ENCODE results near the gene VAT1L. TPM values are rescaled to one million over a fixed set of nuclear protein-coding genes. Genes with fewer than 3 reads are reported as not detected.

The VAT1L gene
- total RNA-seq, 2 experiments from 2014 or later, result not detected

DNA sequence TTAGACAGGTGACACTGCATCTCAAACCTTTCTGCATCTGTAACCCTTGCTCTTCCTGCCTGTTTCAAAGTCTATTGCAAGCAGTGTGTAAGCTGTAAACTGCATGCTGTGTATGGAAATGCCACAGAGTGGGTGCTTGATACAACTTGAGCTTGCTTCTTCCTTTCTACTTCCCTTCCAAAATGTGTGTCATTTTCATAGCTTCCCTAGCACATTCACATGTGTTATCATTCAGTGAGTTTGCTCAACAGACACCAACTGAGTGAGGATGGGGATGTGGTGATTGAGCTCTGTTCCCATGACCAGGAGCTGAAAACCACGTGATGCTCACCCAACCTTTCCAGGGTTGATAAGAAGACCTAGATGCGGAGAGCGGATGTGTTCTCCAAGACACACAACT is 111.1 kb downstream of the VAT1L start:
- H3K4me1 Mint-ChIP-seq (ENCODE audit: low read depth), result no peaks in the 10 kb centered on the region
- no peak for ATAC-seq

DNA sequence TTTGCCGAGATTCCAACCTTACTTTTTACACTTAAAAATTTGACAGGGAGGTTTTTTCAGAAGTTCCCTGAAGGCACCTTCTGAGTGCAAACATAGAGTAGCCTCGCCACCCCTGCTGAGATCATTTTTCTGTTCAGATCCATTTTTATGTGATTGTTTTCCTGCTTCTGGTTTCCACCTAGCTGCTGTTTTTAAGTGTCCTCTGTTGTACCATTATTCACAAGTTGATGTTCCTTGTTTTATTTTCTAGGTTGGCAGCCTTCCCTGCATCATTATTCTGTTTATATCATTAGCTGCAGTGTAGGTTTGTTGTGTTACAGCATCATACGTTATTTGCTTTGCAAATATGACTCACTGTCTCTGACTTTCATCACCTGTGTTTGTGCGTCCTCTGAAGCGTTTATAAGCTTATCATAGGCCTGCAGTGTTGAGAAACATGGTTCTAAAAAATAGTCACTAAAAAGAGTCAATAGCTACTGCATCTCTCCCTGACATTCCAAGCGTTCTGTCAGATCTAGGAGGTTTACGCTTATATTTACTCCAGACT is 117.1 kb downstream of the VAT1L start:
- Mint-ChIP-seq H3K9me3 (no peaks in the 10 kb centered on the region), H3K4me1 (ENCODE audit: low read depth) (no peaks in the 10 kb centered on the region), H3K36me3 (ENCODE audit: low read depth) (no peaks in the 10 kb centered on the region), H3K4me3 (no peak overlapping the region), H3K27me3 (peaks cover 10% of the 10 kb centered on the region), H3K27ac (no peak overlapping the region)
- intact Hi-C loops (cut with micrococcal nuclease), result no loop called here
- no peak for ATAC-seq
- CTCF ChIA-PET, result no interaction called here
- POLR2A ChIA-PET, result no interaction called here
- DNase-seq, result no peak
- TF ChIP-seq, protein P1, sequence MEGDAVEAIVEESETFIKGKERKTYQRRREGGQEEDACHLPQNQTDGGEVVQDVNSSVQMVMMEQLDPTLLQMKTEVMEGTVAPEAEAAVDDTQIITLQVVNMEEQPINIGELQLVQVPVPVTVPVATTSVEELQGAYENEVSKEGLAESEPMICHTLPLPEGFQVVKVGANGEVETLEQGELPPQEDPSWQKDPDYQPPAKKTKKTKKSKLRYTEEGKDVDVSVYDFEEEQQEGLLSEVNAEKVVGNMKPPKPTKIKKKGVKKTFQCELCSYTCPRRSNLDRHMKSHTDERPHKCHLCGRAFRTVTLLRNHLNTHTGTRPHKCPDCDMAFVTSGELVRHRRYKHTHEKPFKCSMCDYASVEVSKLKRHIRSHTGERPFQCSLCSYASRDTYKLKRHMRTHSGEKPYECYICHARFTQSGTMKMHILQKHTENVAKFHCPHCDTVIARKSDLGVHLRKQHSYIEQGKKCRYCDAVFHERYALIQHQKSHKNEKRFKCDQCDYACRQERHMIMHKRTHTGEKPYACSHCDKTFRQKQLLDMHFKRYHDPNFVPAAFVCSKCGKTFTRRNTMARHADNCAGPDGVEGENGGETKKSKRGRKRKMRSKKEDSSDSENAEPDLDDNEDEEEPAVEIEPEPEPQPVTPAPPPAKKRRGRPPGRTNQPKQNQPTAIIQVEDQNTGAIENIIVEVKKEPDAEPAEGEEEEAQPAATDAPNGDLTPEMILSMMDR (IDR thresholded peaks at IDR 0.05), result no peak

More for the DNA sequence above, 111.1 kb downstream of the VAT1L start:
- ChIA-PET CTCF (no interaction called here), POLR2A (no interaction called here)
- intact Hi-C loops (cut with micrococcal nuclease), result no loop called here
- H3K27me3 Mint-ChIP-seq, result peaks cover 7% of the 10 kb centered on the region
- H3K27ac Mint-ChIP-seq, result no peak overlapping the region
- H3K36me3 Mint-ChIP-seq (ENCODE audit: low read depth), result no peaks in the 10 kb centered on the region
- DNase-seq, result no peak
- no peak overlapping the region for H3K4me3 Mint-ChIP-seq
- no peaks in the 10 kb centered on the region for H3K9me3 Mint-ChIP-seq
- TF ChIP-seq, protein P1 (IDR thresholded peaks at IDR 0.05), result no peak

DNA sequence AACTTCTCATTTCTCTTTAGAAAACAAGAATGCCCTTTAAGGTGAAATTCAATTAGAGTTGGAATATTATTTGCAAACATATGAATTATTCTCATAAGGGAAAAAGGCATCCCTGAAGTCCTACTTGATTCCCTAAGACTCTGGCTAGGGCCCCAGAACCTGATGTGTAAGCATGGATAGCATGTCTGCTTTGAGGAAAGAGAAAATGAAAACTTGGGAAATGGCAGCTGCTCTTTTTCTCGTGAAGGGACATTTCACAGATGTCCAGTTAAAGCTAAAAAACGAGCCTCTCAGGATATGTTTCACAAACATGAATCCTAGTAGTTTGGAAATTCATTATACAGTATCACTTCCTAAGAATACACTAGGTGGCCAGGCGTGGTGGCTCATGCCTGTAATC is 121.7 kb downstream of the VAT1L start:
- CTCF ChIA-PET, result no interaction called here
- Mint-ChIP-seq H3K4me3 (no peak overlapping the region), H3K27me3 (peaks cover 5% of the 10 kb centered on the region), H3K9me3 (no peaks in the 10 kb centered on the region), H3K27ac (no peak overlapping the region), H3K36me3 (ENCODE audit: low read depth) (no peaks in the 10 kb centered on the region), H3K4me1 (ENCODE audit: low read depth) (no peaks in the 10 kb centered on the region)
- TF ChIP-seq, protein P1 (IDR thresholded peaks at IDR 0.05), result no peak
- DNase-seq (no peak), ATAC-seq (no peak)
- intact Hi-C loops (cut with micrococcal nuclease), result no loop called here
- POLR2A ChIA-PET, result no interaction called here

DNA sequence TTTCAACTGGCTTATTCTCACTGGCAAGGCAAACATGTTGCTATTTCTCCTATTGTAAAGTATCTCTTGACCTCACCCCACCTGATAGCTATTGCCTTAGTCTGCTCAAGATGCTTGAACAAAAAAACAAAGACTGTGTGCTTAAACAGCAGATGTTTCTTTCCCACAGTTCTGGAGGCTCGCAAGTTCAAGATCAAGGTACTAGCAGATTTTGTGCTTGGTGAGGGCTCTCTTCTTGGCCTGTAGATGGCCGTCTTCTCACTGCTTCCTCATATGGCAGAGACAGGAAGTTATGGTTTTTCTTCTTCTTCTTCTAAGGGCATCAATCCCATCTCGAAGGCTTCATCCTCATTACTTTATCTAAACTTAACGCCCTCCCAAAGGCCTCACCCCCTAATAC is 124.3 kb downstream of the VAT1L start:
- POLR2A ChIA-PET, result no interaction called here
- no peak overlapping the region for H3K27ac Mint-ChIP-seq
- no peak for DNase-seq
- H3K4me1 Mint-ChIP-seq (ENCODE audit: low read depth), result no peaks in the 10 kb centered on the region
- ATAC-seq, result no peak
- no peaks in the 10 kb centered on the region for H3K9me3 Mint-ChIP-seq
- CTCF ChIA-PET, result no interaction called here
- TF ChIP-seq, protein P1 (IDR thresholded peaks at IDR 0.05), result no peak
- H3K4me3 Mint-ChIP-seq, result no peak overlapping the region
- no peaks in the 10 kb centered on the region for H3K27me3 Mint-ChIP-seq
- H3K36me3 Mint-ChIP-seq (ENCODE audit: low read depth), result no peaks in the 10 kb centered on the region
- intact Hi-C loops (cut with micrococcal nuclease), result no loop called here

DNA sequence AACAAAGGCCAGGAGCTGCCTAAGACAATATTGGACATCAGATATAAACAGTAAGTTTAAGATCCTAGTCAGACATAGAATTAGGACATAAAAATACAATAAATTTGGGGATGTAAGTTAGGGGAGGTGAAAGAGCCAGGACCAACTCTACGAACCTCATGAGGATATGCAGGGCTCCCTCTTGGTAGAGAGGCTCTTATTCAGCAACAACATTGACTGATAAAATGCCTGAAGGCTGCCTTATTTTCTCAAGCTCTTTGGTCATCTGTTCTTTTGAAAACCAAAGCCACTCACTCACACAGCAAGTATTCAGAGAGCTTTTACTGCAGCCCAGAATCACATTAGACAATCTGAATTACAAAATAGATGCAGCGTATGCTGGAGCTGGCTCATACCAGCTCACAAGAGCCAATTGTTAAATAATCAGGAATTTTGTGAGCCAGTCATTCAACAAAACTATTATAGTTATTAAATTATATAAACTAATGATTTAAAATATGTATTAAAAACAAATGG is 125.4 kb downstream of the VAT1L start:
- TF ChIP-seq, protein P1 (IDR thresholded peaks at IDR 0.05), result no peak
- H3K27me3 Mint-ChIP-seq, result peaks cover 4% of the 10 kb centered on the region
- no peaks in the 10 kb centered on the region for H3K36me3 Mint-ChIP-seq (ENCODE audit: low read depth)
- H3K9me3 Mint-ChIP-seq, result no peaks in the 10 kb centered on the region
- POLR2A ChIA-PET, result no interaction called here
- ATAC-seq, result no peak
- intact Hi-C loops (cut with micrococcal nuclease), result no loop called here
- no peak overlapping the region for H3K27ac Mint-ChIP-seq
- no peaks in the 10 kb centered on the region for H3K4me1 Mint-ChIP-seq (ENCODE audit: low read depth)
- CTCF ChIA-PET, result no interaction called here
- no peak for DNase-seq
- H3K4me3 Mint-ChIP-seq, result no peak overlapping the region

All from activated CD8-positive, alpha-beta T cell treated with anti-CD3 and anti-CD28 coated beads for 36 hours (primary cell).